ENCODE measurements around the gene MMP15.
"Not testable (repeated sequence)": the region's sequence is repeated elsewhere in the genome, so short reads cannot be mapped to it uniquely, and the experiment has no call there.

- TF ChIP-seq, protein P1, sequence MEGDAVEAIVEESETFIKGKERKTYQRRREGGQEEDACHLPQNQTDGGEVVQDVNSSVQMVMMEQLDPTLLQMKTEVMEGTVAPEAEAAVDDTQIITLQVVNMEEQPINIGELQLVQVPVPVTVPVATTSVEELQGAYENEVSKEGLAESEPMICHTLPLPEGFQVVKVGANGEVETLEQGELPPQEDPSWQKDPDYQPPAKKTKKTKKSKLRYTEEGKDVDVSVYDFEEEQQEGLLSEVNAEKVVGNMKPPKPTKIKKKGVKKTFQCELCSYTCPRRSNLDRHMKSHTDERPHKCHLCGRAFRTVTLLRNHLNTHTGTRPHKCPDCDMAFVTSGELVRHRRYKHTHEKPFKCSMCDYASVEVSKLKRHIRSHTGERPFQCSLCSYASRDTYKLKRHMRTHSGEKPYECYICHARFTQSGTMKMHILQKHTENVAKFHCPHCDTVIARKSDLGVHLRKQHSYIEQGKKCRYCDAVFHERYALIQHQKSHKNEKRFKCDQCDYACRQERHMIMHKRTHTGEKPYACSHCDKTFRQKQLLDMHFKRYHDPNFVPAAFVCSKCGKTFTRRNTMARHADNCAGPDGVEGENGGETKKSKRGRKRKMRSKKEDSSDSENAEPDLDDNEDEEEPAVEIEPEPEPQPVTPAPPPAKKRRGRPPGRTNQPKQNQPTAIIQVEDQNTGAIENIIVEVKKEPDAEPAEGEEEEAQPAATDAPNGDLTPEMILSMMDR (IDR thresholded peaks at IDR 0.05): not testable (repeated sequence)
- not testable (repeated sequence) for TF ChIP-seq EP300, POLR2A (IDR thresholded peaks at IDR 0.05)
These were observed 70.0 kb downstream of the MMP15 start for GRCh38 chr16:58095575-58095960.
